ENCODE data around the gene GPRIN2. TPM values are rescaled to one million over a fixed set of nuclear protein-coding genes. Genes with fewer than 3 reads are reported as not detected.
A peak's percentile ranks its signal among the peaks of the same experiment; 100 is the strongest.

The GPRIN2 gene
- total RNA-seq, 2 donors from 2014 or later, result 32.3 to 34.4 TPM

- no peaks in the 10 kb centered on the region for H3K27me3 ChIP-seq
- intact Hi-C loops (cut with DNase I), result no loop called here
- DNase-seq, result peak; percentile 16
- no peak for TF ChIP-seq CTCF (IDR thresholded peaks at IDR 0.05)
- H3K36me3 ChIP-seq, result no peaks in the 10 kb centered on the region
- no peak overlapping the region for H3K4me3 ChIP-seq
- H3K9ac ChIP-seq (ENCODE audit: low read depth in 2 of 2, low read length in 2 of 2), result no peak overlapping the region
- peaks cover 6% of the 10 kb centered on the region for H3K4me1 ChIP-seq
- no peak overlapping the region for H3K27ac ChIP-seq
- H3K9me3 ChIP-seq, result no peaks in the 10 kb centered on the region
These were observed 36.1 kb downstream of the GPRIN2 start for GRCh38 chr10:46520381-46520780.

- intact Hi-C loops (cut with DNase I), result no loop called here
- Histone ChIP-seq H3K4me1 (peaks cover 2% of the 10 kb centered on the region), H3K9me3 (no peaks in the 10 kb centered on the region), H3K36me3 (no peaks in the 10 kb centered on the region), H3K27ac (no peak overlapping the region), H3K9ac (ENCODE audit: low read depth in 2 of 2, low read length in 2 of 2) (no peak overlapping the region), H3K4me3 (no peak overlapping the region), H3K27me3 (no peaks in the 10 kb centered on the region)
- TF ChIP-seq CTCF (IDR thresholded peaks at IDR 0.05), result no peak
- DNase-seq, result peak; percentile 16
These were observed 38.3 kb downstream of the GPRIN2 start for GRCh38 chr10:46518028-46518725.

- no peak for TF ChIP-seq CTCF (IDR thresholded peaks at IDR 0.05)
- no peaks in the 10 kb centered on the region for H3K4me1 ChIP-seq
- H3K9me3 ChIP-seq, result no peaks in the 10 kb centered on the region
- intact Hi-C loops (cut with DNase I), result no loop called here
- H3K4me3 ChIP-seq, result no peak overlapping the region
- H3K27ac ChIP-seq, result no peak overlapping the region
- no peaks in the 10 kb centered on the region for H3K36me3 ChIP-seq
- H3K27me3 ChIP-seq, result no peaks in the 10 kb centered on the region
- no peak for DNase-seq
- no peak overlapping the region for H3K9ac ChIP-seq (ENCODE audit: low read depth in 2 of 2, low read length in 2 of 2)
These were observed 38.9 kb downstream of the GPRIN2 start for GRCh38 chr10:46517541-46517940.

GRCh38 chr10:46516660-46517416, 39.6 kb downstream of the GPRIN2 start:
- H3K27ac ChIP-seq, result no peak overlapping the region
- no peak overlapping the region for H3K4me3 ChIP-seq
- TF ChIP-seq CTCF (IDR thresholded peaks at IDR 0.05), result no peak
- intact Hi-C loops (cut with DNase I), result no loop called here
- peak; percentile 19 for DNase-seq
- no peaks in the 10 kb centered on the region for H3K36me3 ChIP-seq
- H3K9ac ChIP-seq (ENCODE audit: low read depth in 2 of 2, low read length in 2 of 2), result no peak overlapping the region
- H3K9me3 ChIP-seq, result no peaks in the 10 kb centered on the region
- H3K27me3 ChIP-seq, result no peaks in the 10 kb centered on the region
- H3K4me1 ChIP-seq, result no peaks in the 10 kb centered on the region

- TF ChIP-seq CTCF (IDR thresholded peaks at IDR 0.05), result no peak
- Histone ChIP-seq H3K4me3 (no peak overlapping the region), H3K27ac (no peak overlapping the region), H3K4me1 (no peaks in the 10 kb centered on the region), H3K9me3 (no peaks in the 10 kb centered on the region), H3K27me3 (no peaks in the 10 kb centered on the region), H3K36me3 (no peaks in the 10 kb centered on the region), H3K9ac (ENCODE audit: low read depth in 2 of 2, low read length in 2 of 2) (no peak overlapping the region)
- peak; percentile 17 for DNase-seq
- intact Hi-C loops (cut with DNase I), result no loop called here
These were observed 40.7 kb downstream of the GPRIN2 start for GRCh38 chr10:46515793-46516192.
